Muscle of leg (tissue), 11 donors: ENCODE results near the gene TLR8. TPM values are rescaled to one million over a fixed set of nuclear protein-coding genes. Genes with fewer than 3 reads are reported as not detected.

Experiments used
- DNase-seq: peaks from one replicate; pipeline ENCODE4 v3.0.0; 2013
- H3K27ac ChIP-seq: one replicate; pipeline ENCODE4 v1.5.1; 2013; ENCODE audit warnings: mild to moderate bottlenecking, low read length, control low read depth
- H3K27me3 ChIP-seq: one replicate; pipeline ENCODE4 v1.6.1; 2013; ENCODE audit warnings: low read length; ENCODE audit not compliant: control insufficient read depth, insufficient read depth
- H3K36me3 ChIP-seq: one replicate; pipeline ENCODE4 v1.6.1; 2013; ENCODE audit warnings: low read length; ENCODE audit not compliant: control insufficient read depth, insufficient read depth
- H3K4me1 ChIP-seq: one replicate; pipeline ENCODE4 v1.6.1; 2013; ENCODE audit warnings: low read length; ENCODE audit not compliant: control insufficient read depth, insufficient read depth
- H3K4me3 ChIP-seq: one replicate; pipeline ENCODE4 v1.5.1; 2013; ENCODE audit warnings: low read length, control low read depth
- H3K9me3 ChIP-seq: replicated peaks from 2 replicates; pipeline ENCODE4 v1.6.1; 2013; ENCODE audit warnings: low read depth, low read length; ENCODE audit not compliant: control insufficient read depth
- WGBS: methylation state at CpG from one replicate; pipeline ENCODE4 v1.1.5; 2013; ENCODE audit warnings: missing lambda C conversion rate; ENCODE audit not compliant: insufficient coverage; 5-methylcytosine and 5-hydroxymethylcytosine counted together
- polyA plus RNA-seq, 8 donors: library from polyadenylated mRNA; unstranded; fragments of 120-200 nt; gene quantifications; one replicate each; pipeline versions ENCODE4 v1.2.1 to v1.2.3, GENCODE V29; 2013; ENCODE audit warnings: inconsistent platforms in 1 of 8, low replicate concordance in 1 of 8; ENCODE audit not compliant: insufficient read length in 8 of 8, insufficient read depth in 1 of 8
- total RNA-seq: library from RNA; stranded (reverse); fragments of 120-200 nt; gene quantifications from one replicate; pipeline ENCODE4 v1.2.4, GENCODE V29; 2013

Gene TLR8
- total and polyA plus RNA-seq, 9 donors = 0.16 to 0.61 (median 0.44) TPM

DNA sequence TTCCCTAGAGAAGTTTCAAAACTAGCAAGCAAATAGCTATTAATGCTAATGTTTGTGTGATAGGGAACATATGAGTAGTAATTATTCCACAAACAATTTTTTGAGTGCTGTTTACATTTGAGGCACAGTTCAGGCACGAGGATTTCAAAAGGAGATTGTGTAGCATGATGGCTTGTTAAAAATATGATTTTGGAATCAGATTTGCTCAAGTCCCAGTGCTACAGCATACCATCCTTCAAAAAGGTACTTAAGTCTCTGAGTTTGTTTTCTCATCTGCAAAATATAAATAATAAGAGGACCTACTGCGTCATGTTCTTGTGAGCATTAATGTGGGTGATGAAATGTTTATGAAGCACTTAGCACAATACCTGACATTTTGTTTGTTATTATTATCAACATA lies 11.3 kb downstream of the TLR8 start:
- peaks cover 9% of the 10 kb centered on the region for H3K27me3 ChIP-seq
- no peaks in the 10 kb centered on the region for H3K36me3 ChIP-seq
- no peak overlapping the region for H3K27ac ChIP-seq
- no peak overlapping the region for H3K4me3 ChIP-seq
- H3K9me3 ChIP-seq = no peaks in the 10 kb centered on the region
- DNase-seq = no peak
- no peaks in the 10 kb centered on the region for H3K4me1 ChIP-seq
- no CpG with 5 or more reads among the region's 2 CpGs for WGBS

DNA sequence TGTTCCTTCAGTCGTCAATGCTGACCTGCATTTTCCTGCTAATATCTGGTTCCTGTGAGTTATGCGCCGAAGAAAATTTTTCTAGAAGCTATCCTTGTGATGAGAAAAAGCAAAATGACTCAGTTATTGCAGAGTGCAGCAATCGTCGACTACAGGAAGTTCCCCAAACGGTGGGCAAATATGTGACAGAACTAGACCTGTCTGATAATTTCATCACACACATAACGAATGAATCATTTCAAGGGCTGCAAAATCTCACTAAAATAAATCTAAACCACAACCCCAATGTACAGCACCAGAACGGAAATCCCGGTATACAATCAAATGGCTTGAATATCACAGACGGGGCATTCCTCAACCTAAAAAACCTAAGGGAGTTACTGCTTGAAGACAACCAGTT lies 12.6 kb downstream of the TLR8 start:
- Histone ChIP-seq H3K9me3 (no peaks in the 10 kb centered on the region), H3K27ac (no peak overlapping the region), H3K27me3 (peaks cover 8% of the 10 kb centered on the region), H3K36me3 (no peaks in the 10 kb centered on the region), H3K4me1 (no peaks in the 10 kb centered on the region), H3K4me3 (no peak overlapping the region)
- 86% methylated on average over 7 of the region's 10 CpGs for WGBS
- no peak for DNase-seq

DNA sequence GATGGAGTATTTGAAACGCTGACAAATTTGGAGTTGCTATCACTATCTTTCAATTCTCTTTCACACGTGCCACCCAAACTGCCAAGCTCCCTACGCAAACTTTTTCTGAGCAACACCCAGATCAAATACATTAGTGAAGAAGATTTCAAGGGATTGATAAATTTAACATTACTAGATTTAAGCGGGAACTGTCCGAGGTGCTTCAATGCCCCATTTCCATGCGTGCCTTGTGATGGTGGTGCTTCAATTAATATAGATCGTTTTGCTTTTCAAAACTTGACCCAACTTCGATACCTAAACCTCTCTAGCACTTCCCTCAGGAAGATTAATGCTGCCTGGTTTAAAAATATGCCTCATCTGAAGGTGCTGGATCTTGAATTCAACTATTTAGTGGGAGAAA lies 13.2 kb downstream of the TLR8 start:
- peaks cover 5% of the 10 kb centered on the region for H3K27me3 ChIP-seq
- no peak for DNase-seq
- no CpG with 5 or more reads among the region's 8 CpGs for WGBS

DNA sequence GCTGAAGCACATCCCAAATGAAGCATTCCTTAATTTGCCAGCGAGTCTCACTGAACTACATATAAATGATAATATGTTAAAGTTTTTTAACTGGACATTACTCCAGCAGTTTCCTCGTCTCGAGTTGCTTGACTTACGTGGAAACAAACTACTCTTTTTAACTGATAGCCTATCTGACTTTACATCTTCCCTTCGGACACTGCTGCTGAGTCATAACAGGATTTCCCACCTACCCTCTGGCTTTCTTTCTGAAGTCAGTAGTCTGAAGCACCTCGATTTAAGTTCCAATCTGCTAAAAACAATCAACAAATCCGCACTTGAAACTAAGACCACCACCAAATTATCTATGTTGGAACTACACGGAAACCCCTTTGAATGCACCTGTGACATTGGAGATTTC lies 14.6 kb downstream of the TLR8 start:
- H3K4me3 ChIP-seq = no peak overlapping the region
- H3K9me3 ChIP-seq = no peaks in the 10 kb centered on the region
- no peak overlapping the region for H3K27ac ChIP-seq
- 80% methylated on average over 4 of the region's 8 CpGs for WGBS
- H3K27me3 ChIP-seq = peaks cover 5% of the 10 kb centered on the region
- H3K36me3 ChIP-seq = no peaks in the 10 kb centered on the region
- no peak for DNase-seq
- H3K4me1 ChIP-seq = no peaks in the 10 kb centered on the region

More for the DNA sequence above, 13.2 kb downstream of the TLR8 start:
- no peaks in the 10 kb centered on the region for H3K4me1 ChIP-seq
- H3K36me3 ChIP-seq = no peaks in the 10 kb centered on the region
- no peak overlapping the region for H3K4me3 ChIP-seq
- H3K9me3 ChIP-seq = no peaks in the 10 kb centered on the region
- no peak overlapping the region for H3K27ac ChIP-seq

DNA sequence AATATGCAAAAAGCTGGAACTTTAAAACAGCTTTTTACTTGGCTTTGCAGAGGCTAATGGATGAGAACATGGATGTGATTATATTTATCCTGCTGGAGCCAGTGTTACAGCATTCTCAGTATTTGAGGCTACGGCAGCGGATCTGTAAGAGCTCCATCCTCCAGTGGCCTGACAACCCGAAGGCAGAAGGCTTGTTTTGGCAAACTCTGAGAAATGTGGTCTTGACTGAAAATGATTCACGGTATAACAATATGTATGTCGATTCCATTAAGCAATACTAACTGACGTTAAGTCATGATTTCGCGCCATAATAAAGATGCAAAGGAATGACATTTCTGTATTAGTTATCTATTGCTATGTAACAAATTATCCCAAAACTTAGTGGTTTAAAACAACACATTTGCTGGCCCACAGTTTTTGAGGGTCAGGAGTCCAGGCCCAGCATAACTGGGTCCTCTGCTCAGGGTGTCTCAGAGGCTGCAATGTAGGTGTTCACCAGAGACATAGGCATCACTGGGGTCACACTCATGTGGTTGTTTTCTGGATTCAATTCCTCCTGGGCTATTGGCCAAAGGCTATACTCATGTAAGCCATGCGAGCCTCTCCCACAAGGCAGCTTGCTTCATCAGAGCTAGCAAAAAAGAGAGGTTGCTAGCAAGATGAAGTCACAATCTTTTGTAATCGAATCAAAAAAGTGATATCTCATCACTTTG lies 15.6 kb downstream of the TLR8 start:
- H3K27me3 ChIP-seq = peaks cover 2% of the 10 kb centered on the region
- no peak for DNase-seq
- H3K36me3 ChIP-seq = no peaks in the 10 kb centered on the region
- WGBS = 70% methylated on average over 4 of the region's 10 CpGs
- no peak overlapping the region for H3K4me3 ChIP-seq
- no peaks in the 10 kb centered on the region for H3K9me3 ChIP-seq
- no peaks in the 10 kb centered on the region for H3K4me1 ChIP-seq
- no peak overlapping the region for H3K27ac ChIP-seq

DNA sequence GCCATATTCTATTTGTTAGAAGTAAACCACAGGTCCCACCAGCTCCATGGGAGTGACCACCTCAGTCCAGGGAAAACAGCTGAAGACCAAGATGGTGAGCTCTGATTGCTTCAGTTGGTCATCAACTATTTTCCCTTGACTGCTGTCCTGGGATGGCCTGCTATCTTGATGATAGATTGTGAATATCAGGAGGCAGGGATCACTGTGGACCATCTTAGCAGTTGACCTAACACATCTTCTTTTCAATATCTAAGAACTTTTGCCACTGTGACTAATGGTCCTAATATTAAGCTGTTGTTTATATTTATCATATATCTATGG lies 16.1 kb downstream of the TLR8 start:
- no peak overlapping the region for H3K4me3 ChIP-seq
- DNase-seq = no peak
- H3K36me3 ChIP-seq = no peaks in the 10 kb centered on the region
- H3K4me1 ChIP-seq = no peaks in the 10 kb centered on the region
- no peak overlapping the region for H3K27ac ChIP-seq
- H3K9me3 ChIP-seq = no peaks in the 10 kb centered on the region
- H3K27me3 ChIP-seq = peaks cover 2% of the 10 kb centered on the region

DNA sequence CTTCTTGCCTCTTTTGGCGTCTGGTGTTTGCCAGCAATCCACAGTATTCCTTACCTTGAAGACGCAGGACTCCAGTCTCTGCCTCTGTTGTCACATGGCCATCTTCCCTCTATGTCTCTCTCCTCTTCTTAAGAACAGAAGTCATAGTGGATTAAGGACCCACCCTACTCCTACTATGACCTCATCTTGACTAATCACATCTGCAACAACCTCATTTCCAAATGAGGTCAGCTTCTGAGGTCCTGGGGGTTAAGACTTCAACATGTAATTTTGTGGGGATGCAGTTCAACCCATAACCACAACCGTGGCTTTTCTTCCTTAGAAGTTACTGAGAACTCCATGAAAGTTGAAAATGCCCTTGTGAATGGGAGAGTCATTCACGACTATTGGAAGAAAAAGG lies 23.3 kb downstream of the TLR8 start:
- H3K9me3 ChIP-seq = no peaks in the 10 kb centered on the region
- 94% methylated on average over 2 of the region's 4 CpGs for WGBS

DNA sequence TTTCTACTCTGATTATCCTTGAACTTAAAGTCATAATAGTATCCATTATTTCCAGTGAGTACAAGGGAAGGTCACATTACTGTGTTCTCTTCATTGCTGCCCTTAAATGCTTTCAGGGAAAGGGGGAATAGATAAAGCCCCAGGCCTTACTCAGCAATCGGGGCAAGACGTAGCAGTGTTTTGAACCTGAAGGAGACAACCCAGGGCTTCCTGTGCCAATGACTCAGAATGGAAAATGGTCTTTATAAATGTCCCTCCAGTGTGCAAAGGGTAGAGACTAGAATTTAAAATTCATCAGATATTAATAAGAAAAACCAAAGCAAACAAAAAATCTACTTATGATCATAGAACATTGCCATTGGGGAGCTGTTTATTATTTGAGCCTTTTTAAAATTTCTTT lies 23.7 kb downstream of the TLR8 start:
- Histone ChIP-seq H3K27me3 (no peaks in the 10 kb centered on the region), H3K9me3 (no peaks in the 10 kb centered on the region), H3K4me3 (no peak overlapping the region), H3K27ac (no peak overlapping the region), H3K4me1 (no peaks in the 10 kb centered on the region), H3K36me3 (no peaks in the 10 kb centered on the region)
- DNase-seq = no peak
- WGBS = no CpG with 5 or more reads among the region's 2 CpGs

More for the DNA sequence above, 23.3 kb downstream of the TLR8 start:
- Histone ChIP-seq H3K36me3 (no peaks in the 10 kb centered on the region), H3K27ac (no peak overlapping the region), H3K4me3 (no peak overlapping the region), H3K27me3 (no peaks in the 10 kb centered on the region), H3K4me1 (no peaks in the 10 kb centered on the region)
- no peak for DNase-seq

DNA sequence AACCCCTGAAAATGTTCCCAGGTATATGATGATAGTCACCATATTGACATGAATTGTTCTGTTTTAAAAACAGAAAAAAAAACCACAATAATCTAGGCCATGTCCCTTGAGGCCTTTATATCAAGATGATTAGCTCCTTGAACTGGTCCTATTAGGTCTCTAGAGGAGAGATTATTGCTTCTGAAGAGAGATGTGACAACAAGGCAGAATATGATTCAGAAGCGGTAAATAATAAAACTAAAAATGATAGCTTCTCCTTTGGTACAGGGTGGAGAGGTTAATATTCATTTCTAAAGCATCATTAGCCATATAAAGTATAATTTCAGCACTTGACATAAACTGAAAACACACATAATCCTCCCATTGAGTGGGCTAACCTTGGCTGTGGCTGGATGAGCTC lies 25.8 kb downstream of the TLR8 start:
- Histone ChIP-seq H3K36me3 (no peaks in the 10 kb centered on the region), H3K27ac (no peak overlapping the region), H3K9me3 (no peaks in the 10 kb centered on the region), H3K27me3 (peaks cover 2% of the 10 kb centered on the region), H3K4me3 (no peak overlapping the region), H3K4me1 (no peaks in the 10 kb centered on the region)
- DNase-seq = no peak
- no CpG with 5 or more reads among the region's 1 CpG for WGBS

DNA sequence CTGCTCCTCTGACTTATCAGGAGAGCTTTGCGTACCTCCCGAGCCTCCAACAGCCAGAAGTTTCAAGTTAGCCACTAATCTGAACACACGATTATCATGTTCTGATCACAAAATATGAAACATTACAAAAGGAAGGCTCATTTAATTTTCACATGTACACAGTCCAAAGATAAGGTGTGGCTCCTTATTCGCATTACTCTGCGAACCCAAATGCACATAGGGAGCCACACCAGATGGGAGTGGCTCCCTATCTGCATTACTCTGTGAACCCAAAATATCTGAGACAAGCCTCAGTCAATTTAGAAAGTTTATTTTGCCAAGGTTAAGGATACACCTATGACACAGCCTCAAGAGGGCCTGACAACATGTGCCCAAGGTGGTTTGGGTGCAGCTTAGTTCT lies 28.4 kb downstream of the TLR8 start:
- H3K4me3 ChIP-seq = no peak overlapping the region
- H3K27ac ChIP-seq = no peak overlapping the region
- 90% methylated on average over 2 of the region's 5 CpGs for WGBS
- no peaks in the 10 kb centered on the region for H3K9me3 ChIP-seq
- H3K27me3 ChIP-seq = peaks cover 2% of the 10 kb centered on the region
- H3K36me3 ChIP-seq = no peaks in the 10 kb centered on the region
- DNase-seq = no peak
- no peaks in the 10 kb centered on the region for H3K4me1 ChIP-seq

DNA sequence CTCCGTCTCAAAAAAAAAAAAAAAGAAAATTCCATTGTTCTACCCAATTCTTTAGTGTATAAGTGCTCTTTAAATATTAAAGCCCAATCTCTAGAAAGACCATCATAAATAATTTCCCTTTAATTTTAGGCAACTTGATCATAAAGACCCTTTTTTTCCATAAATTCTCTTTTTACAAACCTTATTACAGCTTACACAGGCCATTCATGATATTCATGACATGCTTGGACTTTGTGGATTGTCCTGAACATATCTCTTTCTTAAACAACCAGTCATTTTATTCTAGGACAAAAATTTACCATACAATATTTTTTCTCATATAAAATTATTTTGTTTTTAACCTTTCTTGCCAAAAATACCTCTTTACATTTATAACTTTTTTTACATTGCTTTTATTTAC lies 30.5 kb downstream of the TLR8 start:
- Histone ChIP-seq H3K4me3 (no peak overlapping the region), H3K27ac (no peak overlapping the region), H3K36me3 (no peaks in the 10 kb centered on the region), H3K27me3 (peaks cover 2% of the 10 kb centered on the region), H3K4me1 (no peaks in the 10 kb centered on the region), H3K9me3 (no peaks in the 10 kb centered on the region)
- no peak for DNase-seq
- WGBS = no CpG with 5 or more reads among the region's 1 CpG
